Loucy (cell line): ENCODE data around the gene CADM3.

ENCODE experiments used
- H2AFZ ChIP-seq: fragments of 200-600 bp; sonication (generic); 2 replicates; pipeline ENCODE4 v1.6.0; 2016; ENCODE audit warnings: antibody characterized with exemption, mild to moderate bottlenecking, low read length, moderate library complexity
- H3F3A ChIP-seq: fragments of 200-600 bp; 2 replicates; pipeline ENCODE4 v1.6.0; 2016; ENCODE audit warnings: antibody characterized with exemption, low read depth, mild to moderate bottlenecking
- H3K27me3 ChIP-seq: fragments of 200-600 bp; sonication (generic); 2 replicates; pipeline ENCODE4 v1.6.1; 2014; ENCODE audit warnings: low read length, mild to moderate bottlenecking; ENCODE audit not compliant: insufficient read depth, poor library complexity, severe bottlenecking
- H3K36me3 ChIP-seq: fragments of 200-600 bp; sonication (generic); 2 replicates; pipeline ENCODE4 v1.6.1; 2016; ENCODE audit warnings: low read length; ENCODE audit not compliant: insufficient read depth
- H3K4me1 ChIP-seq: fragments of 200-600 bp; sonication (generic); 2 replicates; pipeline ENCODE4 v1.5.1; 2014; ENCODE audit warnings: low read length, mild to moderate bottlenecking; ENCODE audit not compliant: insufficient read depth, poor library complexity, severe bottlenecking
- H3K4me2 ChIP-seq: fragments of 200-600 bp; sonication (generic); 2 replicates; pipeline ENCODE4 v1.6.0; 2014; ENCODE audit warnings: antibody characterized with exemption, low read length, low read depth, mild to moderate bottlenecking; ENCODE audit not compliant: poor library complexity, severe bottlenecking
- H3K4me3 ChIP-seq: fragments of 200-600 bp; sonication (generic); 2 replicates; pipeline ENCODE4 v1.5.1; 2014; ENCODE audit warnings: low read length, mild to moderate bottlenecking, mixed read lengths; ENCODE audit not compliant: poor library complexity, severe bottlenecking
- H3K79me2 ChIP-seq: fragments of 200-600 bp; sonication (generic); 2 replicates; pipeline ENCODE4 v1.6.1; 2014; ENCODE audit warnings: low read length; ENCODE audit not compliant: insufficient read depth
- H3K9ac ChIP-seq: fragments of 200-600 bp; sonication (generic); 2 replicates; pipeline ENCODE4 v1.6.0; 2014; ENCODE audit warnings: mild to moderate bottlenecking, low read depth, low read length, moderate library complexity; ENCODE audit not compliant: poor library complexity, severe bottlenecking
- H3K9me2 ChIP-seq: fragments of 200-600 bp; sonication (generic); replicated peaks from 2 replicates; pipeline ENCODE4 v1.6.1; 2016; ENCODE audit warnings: low read depth, low read length, mixed read lengths
- H3K9me3 ChIP-seq: fragments of 200-600 bp; sonication (generic); 2 replicates; pipeline ENCODE4 v1.6.1; 2014; ENCODE audit warnings: mild to moderate bottlenecking, antibody characterized with exemption, low read length, low read depth; ENCODE audit not compliant: insufficient read depth
- H4K20me1 ChIP-seq: fragments of 200-600 bp; sonication (generic); 2 replicates; pipeline ENCODE4 v1.6.0; 2014; ENCODE audit warnings: antibody characterized with exemption, low read length, mild to moderate bottlenecking; ENCODE audit not compliant: insufficient read depth, poor library complexity, severe bottlenecking
- CTCF ChIP-seq: fragments of 200-600 bp; sonication (generic); conservative IDR thresholded peaks from 2 replicates; pipeline ENCODE4 v1.5.1; 2014; ENCODE audit warnings: mild to moderate bottlenecking, antibody characterized with exemption, low read length
- EZH2phosphoT487 ChIP-seq: fragments of 200-600 bp; IDR thresholded peaks from 2 replicates; pipeline ENCODE4 v1.6.1; 2018; ENCODE audit warnings: antibody characterized with exemption, mild to moderate bottlenecking, moderate library complexity, borderline replicate concordance

Gene CADM3

GRCh38 chr1:159172614-159173291 is 1.3 kb downstream of the CADM3 start:
- Histone ChIP-seq H3K27me3 (no peaks in the 10 kb centered on the region), H4K20me1 (no peaks in the 10 kb centered on the region), H3K9me3 (no peaks in the 10 kb centered on the region), H2AFZ (no peak overlapping the region), H3K36me3 (no peaks in the 10 kb centered on the region), H3K9me2 (no peaks in the 10 kb centered on the region), H3K9ac (no peak overlapping the region), H3K4me3 (no peak overlapping the region), H3F3A (no peaks in the 10 kb centered on the region), H3K79me2 (no peaks in the 10 kb centered on the region), H3K4me1 (no peaks in the 10 kb centered on the region), H3K4me2 (no peak overlapping the region)
- no peak for TF ChIP-seq EZH2phosphoT487
- TF ChIP-seq CTCF = no peak

GRCh38 chr1:159173320-159173719 is 1.9 kb downstream of the CADM3 start:
- no peak overlapping the region for H3K9ac ChIP-seq
- no peaks in the 10 kb centered on the region for H3K36me3 ChIP-seq
- H3K4me1 ChIP-seq = no peaks in the 10 kb centered on the region
- H3F3A ChIP-seq = no peaks in the 10 kb centered on the region
- no peak overlapping the region for H2AFZ ChIP-seq
- H3K79me2 ChIP-seq = no peaks in the 10 kb centered on the region
- no peak overlapping the region for H3K4me2 ChIP-seq
- no peaks in the 10 kb centered on the region for H3K9me2 ChIP-seq
- H3K27me3 ChIP-seq = no peaks in the 10 kb centered on the region
- no peak overlapping the region for H3K4me3 ChIP-seq
- H3K9me3 ChIP-seq = no peaks in the 10 kb centered on the region
- TF ChIP-seq CTCF (no peak), EZH2phosphoT487 (no peak)
- no peaks in the 10 kb centered on the region for H4K20me1 ChIP-seq

GRCh38 chr1:159175571-159175970 is 4.2 kb downstream of the CADM3 start:
- no peaks in the 10 kb centered on the region for H3K36me3 ChIP-seq
- no peaks in the 10 kb centered on the region for H3K9me3 ChIP-seq
- no peak overlapping the region for H3K4me2 ChIP-seq
- H3K9me2 ChIP-seq = no peaks in the 10 kb centered on the region
- H2AFZ ChIP-seq = no peak overlapping the region
- no peak for TF ChIP-seq CTCF
- TF ChIP-seq EZH2phosphoT487 = no peak
- H3K79me2 ChIP-seq = no peaks in the 10 kb centered on the region
- no peak overlapping the region for H3K4me3 ChIP-seq
- no peaks in the 10 kb centered on the region for H4K20me1 ChIP-seq
- H3K9ac ChIP-seq = no peak overlapping the region
- no peaks in the 10 kb centered on the region for H3K4me1 ChIP-seq
- no peaks in the 10 kb centered on the region for H3F3A ChIP-seq
- H3K27me3 ChIP-seq = no peaks in the 10 kb centered on the region
